Dedifferentiated amniotic fluid mesenchymal stem cell (primary cell): ENCODE measurements around the gene XYLT1.

Source experiments
- DNase-seq: peaks from one replicate; pipeline ENCODE4 v3.0.0-alpha.2; 2016; ENCODE audit errors: extremely low spot score

Gene XYLT1

DNA sequence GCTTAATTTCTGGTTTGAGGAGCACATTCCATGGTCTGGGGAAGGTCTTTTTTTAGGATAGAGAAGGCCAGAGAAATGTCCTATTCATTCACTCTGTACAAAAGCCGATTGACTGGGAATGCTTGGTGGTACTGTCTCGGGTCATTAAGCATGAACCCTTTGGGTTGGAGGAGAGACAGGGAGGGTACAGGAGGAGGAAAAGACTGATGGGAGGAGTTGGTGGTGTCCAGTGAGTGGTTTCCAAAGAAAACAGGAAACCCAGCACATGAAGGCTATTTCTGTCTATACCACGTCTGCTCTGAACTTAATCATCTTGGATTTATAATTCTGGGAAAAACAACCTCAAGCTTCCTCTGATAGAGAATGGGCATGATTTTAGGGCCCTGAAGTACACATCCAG lies 111.9 kb downstream of the XYLT1 start:
- no peak for DNase-seq

- no peak for DNase-seq
Measured at GRCh38 chr16:17358355-17358754, 112.4 kb downstream of the XYLT1 start.

GRCh38 chr16:17357307-17358062 lies 113.3 kb downstream of the XYLT1 start:
- no peak for DNase-seq

- no peak for DNase-seq
Measured at GRCh38 chr16:17356243-17356933, 114.4 kb downstream of the XYLT1 start.

GRCh38 chr16:17354685-17355084 lies 116.1 kb downstream of the XYLT1 start:
- no peak for DNase-seq

DNA sequence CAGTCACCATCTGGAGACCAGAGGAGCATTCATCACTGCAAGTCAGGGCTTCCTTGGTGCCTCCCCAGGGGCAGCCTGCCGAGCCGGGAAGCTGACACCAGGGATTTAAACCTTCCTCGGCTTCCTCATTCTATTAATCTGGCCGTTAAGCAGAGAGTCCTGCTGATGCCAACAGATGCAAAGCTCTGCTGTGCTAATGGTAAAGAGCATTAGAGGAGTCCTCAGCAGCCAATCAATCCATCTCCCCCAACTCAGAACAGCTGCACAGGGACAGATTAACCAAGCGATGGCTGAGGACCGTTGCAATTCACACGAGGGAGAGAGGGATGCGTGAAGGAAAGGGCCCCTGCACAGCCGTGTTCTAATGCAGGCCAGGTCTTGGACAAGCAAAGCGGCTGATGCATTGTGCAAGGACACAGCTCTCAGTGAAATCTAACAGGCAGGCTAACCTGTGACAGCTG lies 116.6 kb downstream of the XYLT1 start:
- no peak for DNase-seq

GRCh38 chr16:17353561-17353960 lies 117.2 kb downstream of the XYLT1 start:
- DNase-seq = no peak

DNA sequence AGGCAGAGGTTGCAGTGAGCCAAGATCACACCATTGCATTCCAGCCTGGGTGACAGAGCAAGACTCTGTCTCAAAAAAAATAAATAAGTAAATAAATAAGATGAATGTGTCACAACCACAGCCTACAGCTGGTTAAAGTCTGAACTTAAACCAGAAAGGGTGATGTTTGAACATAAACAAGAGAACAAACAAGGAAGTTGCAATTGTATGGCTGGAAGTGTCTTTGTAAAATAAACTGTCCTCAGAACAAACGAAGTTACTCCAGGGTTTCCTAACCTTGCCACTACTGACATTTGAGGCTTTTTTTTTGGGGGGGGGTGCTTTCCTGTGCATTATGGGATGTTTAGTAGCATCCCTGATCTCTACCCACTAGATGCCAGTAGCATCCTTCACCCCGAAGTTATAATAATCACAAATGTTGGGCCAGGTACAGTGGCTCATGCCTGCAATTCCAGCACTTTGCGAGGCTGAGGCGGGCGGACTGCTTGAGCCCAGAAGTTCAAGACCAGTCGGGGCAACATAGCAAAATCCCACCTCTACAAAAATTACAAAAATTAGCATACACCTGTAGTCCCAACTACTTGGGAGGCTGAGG lies 119.2 kb downstream of the XYLT1 start:
- no peak for DNase-seq

- DNase-seq = no peak
Measured at GRCh38 chr16:17350207-17350606, 120.6 kb downstream of the XYLT1 start.

GRCh38 chr16:17348826-17349225 lies 121.9 kb downstream of the XYLT1 start:
- DNase-seq = no peak

GRCh38 chr16:17348042-17348783 lies 122.5 kb downstream of the XYLT1 start:
- no peak for DNase-seq

DNA sequence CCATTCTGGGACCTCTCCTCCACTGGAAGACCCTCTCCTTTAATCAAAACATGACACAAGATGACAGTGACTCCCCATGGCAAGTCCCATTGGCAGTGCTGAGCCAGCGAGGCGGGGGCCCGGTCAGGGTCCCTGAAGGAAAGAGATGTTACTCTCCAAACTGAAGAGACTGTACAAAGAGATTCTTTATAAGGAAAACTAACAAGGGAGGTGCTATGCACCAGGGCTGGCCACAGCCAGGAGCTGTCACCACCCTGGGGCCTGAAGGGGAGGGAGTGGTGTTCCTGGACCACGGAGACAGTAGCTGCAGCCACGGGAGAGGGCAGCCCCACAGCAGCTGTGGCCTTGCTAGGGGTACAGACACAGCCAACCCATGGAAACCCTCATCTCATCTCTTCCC lies 123.1 kb downstream of the XYLT1 start:
- no peak for DNase-seq

DNA sequence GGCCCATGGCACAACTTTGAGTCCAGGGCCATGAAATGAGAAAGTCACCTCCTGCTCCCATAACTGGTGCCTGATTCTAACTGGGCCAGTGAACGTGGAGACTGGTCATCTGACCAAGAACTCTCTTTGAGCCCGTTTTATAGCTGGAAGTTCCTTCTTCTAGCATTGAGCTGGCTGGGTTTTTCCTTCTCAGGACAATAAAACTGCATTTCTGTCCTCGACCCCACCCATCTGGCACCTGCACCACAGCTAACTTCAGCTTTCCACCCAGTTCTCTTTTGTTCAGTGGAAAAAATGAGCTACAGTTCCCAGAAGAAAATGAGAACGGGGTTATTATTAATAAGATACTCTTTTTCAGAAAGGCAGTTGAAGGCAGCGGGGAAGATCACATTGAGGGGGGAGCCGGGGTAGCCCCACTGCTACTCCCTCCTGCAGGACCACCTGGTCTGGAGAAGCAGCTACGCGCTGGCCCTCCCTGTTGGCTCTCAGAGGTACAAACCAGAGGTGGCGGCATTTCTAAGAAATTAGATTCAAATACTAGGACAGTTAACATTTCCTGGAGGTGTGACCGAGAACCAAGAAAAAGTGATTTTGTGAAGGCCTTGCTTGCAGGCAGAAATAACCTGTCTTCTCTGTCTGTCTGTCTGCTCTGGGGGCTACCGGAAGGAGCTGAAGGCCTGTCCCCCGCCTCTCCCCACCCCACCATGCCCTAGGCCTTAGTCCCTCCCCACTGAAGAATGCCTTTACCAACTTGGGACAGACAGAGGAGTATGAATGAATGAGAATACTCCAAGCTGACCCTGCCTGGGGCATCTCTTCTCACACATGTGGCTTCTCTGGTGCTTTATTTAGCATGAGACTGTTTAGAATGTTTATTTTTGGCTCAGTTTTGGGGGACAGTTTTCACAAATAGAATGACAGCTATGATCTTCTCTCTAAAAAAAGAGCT lies 123.9 kb downstream of the XYLT1 start:
- DNase-seq = no peak

DNA sequence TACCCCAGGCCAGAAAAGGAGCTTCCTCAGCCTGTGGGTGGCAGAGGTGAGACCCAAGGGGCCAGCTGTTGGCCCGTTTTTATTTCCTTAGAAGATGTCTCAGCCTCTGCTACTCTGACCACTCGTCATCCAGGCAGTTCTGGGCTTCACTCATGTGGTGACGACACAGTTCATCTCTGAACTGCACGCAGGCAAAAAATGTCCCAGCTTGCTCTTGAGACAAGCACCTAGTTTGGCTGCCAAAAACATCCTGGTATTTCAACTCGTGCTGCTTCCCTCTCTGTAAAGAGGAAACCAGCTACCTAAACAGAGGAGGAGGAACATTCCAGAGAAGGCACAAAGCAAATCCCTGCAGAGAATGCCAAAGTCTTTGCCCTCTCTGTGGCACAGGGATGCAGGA lies 125.7 kb downstream of the XYLT1 start:
- no peak for DNase-seq

DNA sequence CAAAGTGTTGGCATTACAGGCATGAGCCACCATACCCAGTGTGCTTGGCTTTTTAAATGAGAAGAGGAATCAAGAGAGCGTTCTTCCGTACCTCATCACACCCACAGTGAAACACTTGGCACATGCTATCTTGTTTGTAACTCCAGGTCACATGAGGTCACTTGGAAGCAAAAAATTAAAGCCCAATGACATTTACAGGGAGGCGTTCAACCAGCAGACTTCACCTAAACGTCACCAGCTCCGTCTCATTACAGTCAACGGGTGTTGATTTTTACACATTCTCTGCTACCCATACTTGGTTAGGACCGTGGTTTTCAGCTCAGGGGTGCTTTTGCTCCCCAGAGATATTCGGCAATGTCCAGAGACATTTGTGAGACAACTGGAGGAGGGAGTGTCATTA lies 127.0 kb downstream of the XYLT1 start:
- no peak for DNase-seq

DNA sequence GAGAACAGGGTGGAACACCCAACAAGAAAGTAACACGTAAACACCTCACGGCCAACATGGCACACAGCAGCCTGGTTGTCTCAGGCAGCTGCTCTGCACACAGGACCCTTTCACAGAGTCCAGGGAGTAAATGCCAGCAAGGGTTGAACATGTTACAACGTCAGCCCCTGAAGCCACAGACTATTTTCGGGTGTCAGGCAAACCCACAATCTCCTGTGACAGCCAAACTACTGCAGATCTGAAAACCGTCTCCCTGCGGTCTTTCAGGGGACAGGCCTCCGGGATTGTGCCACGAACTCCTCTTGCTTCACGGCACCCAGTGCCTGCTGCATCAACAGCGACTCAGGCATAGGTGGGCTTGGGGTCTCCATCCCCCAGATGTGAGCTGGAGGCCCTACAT lies 127.7 kb downstream of the XYLT1 start:
- DNase-seq = no peak

- no peak for DNase-seq
Measured at GRCh38 chr16:17342031-17342430, 128.7 kb downstream of the XYLT1 start.

- no peak for DNase-seq
Measured at GRCh38 chr16:17340804-17341203, 130.0 kb downstream of the XYLT1 start.

GRCh38 chr16:17339764-17340541 lies 130.8 kb downstream of the XYLT1 start:
- no peak for DNase-seq

GRCh38 chr16:17338244-17338643 lies 132.5 kb downstream of the XYLT1 start:
- DNase-seq = no peak
